SK-N-SH treated with all-trans-retinoic acid at 6 μM for 48 hours (cell line): ENCODE results near the gene ANKS1A.

Experiments used
- ARNTL ChIP-seq: fragments of 450-650 bp; formaldehyde crosslinking; IDR thresholded peaks from 2 replicates; pipeline ENCODE4 v1.5.0; 2020; ENCODE audit warnings: low read depth, mild to moderate bottlenecking, moderate library complexity, borderline replicate concordance
- CREB5 ChIP-seq: fragments of 250-450 bp; sonication (Bioruptor Pico); IDR thresholded peaks from 2 replicates; pipeline ENCODE4 v1.5.1; 2020; ENCODE audit warnings: low read depth, mild to moderate bottlenecking, moderate library complexity
- CSRNP3 ChIP-seq: fragments of 250-450 bp; sonication (Bioruptor Pico); IDR thresholded peaks from 2 replicates; pipeline ENCODE4 v1.5.1; 2021; ENCODE audit warnings: mild to moderate bottlenecking, moderate library complexity
- ISL1 ChIP-seq: fragments of 250-450 bp; sonication (Bioruptor Pico); IDR thresholded peaks from 2 replicates; pipeline ENCODE4 v2.1.2; 2022; ENCODE audit warnings: mild to moderate bottlenecking, moderate library complexity
- PATZ1 ChIP-seq: fragments of 250-450 bp; sonication (Bioruptor Pico); IDR thresholded peaks from 2 replicates; pipeline ENCODE4 v1.8.0; 2020; ENCODE audit warnings: mild to moderate bottlenecking, moderate library complexity, borderline replicate concordance
- SNAI2 ChIP-seq: fragments of 250-450 bp; sonication (Bioruptor Pico); IDR thresholded peaks from 2 replicates; pipeline ENCODE4 v1.5.0; 2020; ENCODE audit warnings: mild to moderate bottlenecking, moderate library complexity
- TCF4 ChIP-seq: fragments of 250-450 bp; sonication (Bioruptor Pico); IDR thresholded peaks from 2 replicates; pipeline ENCODE4 v1.8.0; 2021; ENCODE audit warnings: mild to moderate bottlenecking, moderate library complexity, borderline replicate concordance
- ZFP3 ChIP-seq: fragments of 250-450 bp; sonication (Bioruptor Pico); IDR thresholded peaks from 2 replicates; pipeline ENCODE4 v1.5.0; 2020; ENCODE audit warnings: mild to moderate bottlenecking, moderate library complexity
- ZFP30 ChIP-seq: fragments of 450-650 bp; formaldehyde crosslinking; IDR thresholded peaks from 2 replicates; pipeline ENCODE4 v1.5.0; 2022; ENCODE audit warnings: mild to moderate bottlenecking, moderate library complexity
- ZNF70 ChIP-seq: fragments of 450-650 bp; formaldehyde crosslinking; IDR thresholded peaks from 2 replicates; pipeline ENCODE4 v1.5.0; 2020; ENCODE audit warnings: mild to moderate bottlenecking, moderate library complexity

- no peak for TF ChIP-seq SNAI2 (CRISPR knock-in tag)
- TF ChIP-seq ARNTL (CRISPR knock-in tag): no peak
- TF ChIP-seq ZFP3 (CRISPR knock-in tag): no peak
- no peak for TF ChIP-seq ZNF70 (CRISPR knock-in tag)
- TF ChIP-seq CREB5: no peak
- no peak for TF ChIP-seq PATZ1 (CRISPR knock-in tag)
- no peak for TF ChIP-seq CSRNP3
- no peak for TF ChIP-seq ZFP30
- no peak for TF ChIP-seq TCF4
- no peak for TF ChIP-seq ISL1
These were observed 145.5 kb downstream of the ANKS1A start for GRCh38 chr6:35034411-35035191.
